Activated CD8-positive, alpha-beta T cell treated with anti-CD3 and anti-CD28 coated beads, Interleukin-2, amount 10 ng/mL, durations not matched to agents 7 days and 5 days (primary cell): ENCODE data around the gene TIGD3. TPM values are rescaled to one million over a fixed set of nuclear protein-coding genes. Genes with fewer than 3 reads are reported as not detected.

ENCODE experiments used
- ATAC-seq: fragments of 150-1000 bp; cut with Tn5 transposase; one replicate; pipeline ENCODE4 v1.10.0; 2021; ENCODE audit warnings: moderate library complexity
- CTCF ChIA-PET: fragments of 350-600 bp; sonication (Branson Sonifier 250); formaldehyde crosslinking; loops from one replicate; lab custom pipeline; 2021; ENCODE audit warnings: antibody characterized with exemption; lab: Charles Lee
- POLR2A ChIA-PET: fragments of 350-600 bp; sonication (Branson Sonifier 250); formaldehyde crosslinking; loops from one replicate; lab custom pipeline; 2021; ENCODE audit warnings: antibody characterized with exemption; lab: Charles Lee
- DNase-seq: peaks from one replicate; pipeline ENCODE4 v3.0.0-alpha.2; 2020
- H3K27ac Mint-ChIP-seq: one replicate; pipeline ENCODE4 v1.8.0; 2021; ENCODE audit warnings: mild to moderate bottlenecking, mixed read lengths
- H3K27me3 Mint-ChIP-seq: one replicate; pipeline ENCODE4 v1.8.0; 2021; ENCODE audit warnings: low read depth, mixed read lengths
- H3K36me3 Mint-ChIP-seq: one replicate; pipeline ENCODE4 v1.8.0; 2021; ENCODE audit warnings: low read depth, mixed read lengths
- H3K4me1 Mint-ChIP-seq: one replicate; pipeline ENCODE4 v1.8.0; 2021; ENCODE audit warnings: low read depth, mixed read lengths
- H3K4me3 Mint-ChIP-seq: one replicate; pipeline ENCODE4 v1.8.0; 2021; ENCODE audit warnings: mild to moderate bottlenecking, mixed read lengths
- H3K9me3 Mint-ChIP-seq: one replicate; pipeline ENCODE4 v1.8.0; 2022; ENCODE audit warnings: mixed read lengths; ENCODE audit not compliant: insufficient read depth
- total RNA-seq, 2 experiments: library from RNA; stranded (reverse); gene quantifications; one replicate each; pipeline ENCODE4 v1.2.3, GENCODE V29; 2021

The TIGD3 gene
- total RNA-seq, 2 experiments from 2014 or later: 1.1 to 1.4 TPM

DNA sequence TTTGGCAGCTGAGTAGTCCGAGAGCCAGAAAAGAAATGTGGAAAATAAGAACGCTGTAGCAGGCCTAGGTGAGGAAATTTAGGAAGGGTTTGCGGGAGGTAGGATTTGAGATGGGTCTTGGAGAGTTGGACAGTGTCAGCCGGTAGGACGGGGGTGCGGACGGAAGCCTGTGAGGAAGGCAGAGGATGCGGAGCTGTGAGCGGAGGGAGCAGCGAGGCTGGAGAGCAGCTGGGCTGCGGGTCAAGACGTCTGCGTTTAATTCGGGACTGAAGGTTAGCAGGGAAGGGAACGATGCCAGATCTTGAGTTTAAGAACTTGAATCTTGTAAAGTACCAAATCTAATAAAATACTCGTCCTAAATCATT, 669 bp upstream of the TIGD3 start:
- H3K27me3 Mint-ChIP-seq: peaks cover 5% of the 10 kb centered on the region
- CTCF ChIA-PET: interaction anchor here (1.0 to 2.3 kb wide), 3 partner anchors 24 to 128 kb away, joined by 3 to 7 read pairs (median 4); partner anchors contain the start of gene CDC42EP2
- ATAC-seq (no peak), DNase-seq (no peak)
- H3K4me3 Mint-ChIP-seq: peak overlapping the region; percentile 7
- no peaks in the 10 kb centered on the region for H3K9me3 Mint-ChIP-seq
- H3K36me3 Mint-ChIP-seq: peaks cover 26% of the 10 kb centered on the region
- POLR2A ChIA-PET: interaction anchor here (1.0 to 1.1 kb wide), 3 partner anchors 69 to 148 kb away, joined by 3 to 6 read pairs (median 4); partner anchors contain the start of gene NEAT1
- no peak overlapping the region for H3K27ac Mint-ChIP-seq
- peaks cover 24% of the 10 kb centered on the region for H3K4me1 Mint-ChIP-seq

GRCh38 chr11:65355013-65355775, 643 bp downstream of the TIGD3 start:
- Mint-ChIP-seq H3K4me3 (peak overlapping the region; percentile 77), H3K4me1 (peaks cover 24% of the 10 kb centered on the region)

DNA sequence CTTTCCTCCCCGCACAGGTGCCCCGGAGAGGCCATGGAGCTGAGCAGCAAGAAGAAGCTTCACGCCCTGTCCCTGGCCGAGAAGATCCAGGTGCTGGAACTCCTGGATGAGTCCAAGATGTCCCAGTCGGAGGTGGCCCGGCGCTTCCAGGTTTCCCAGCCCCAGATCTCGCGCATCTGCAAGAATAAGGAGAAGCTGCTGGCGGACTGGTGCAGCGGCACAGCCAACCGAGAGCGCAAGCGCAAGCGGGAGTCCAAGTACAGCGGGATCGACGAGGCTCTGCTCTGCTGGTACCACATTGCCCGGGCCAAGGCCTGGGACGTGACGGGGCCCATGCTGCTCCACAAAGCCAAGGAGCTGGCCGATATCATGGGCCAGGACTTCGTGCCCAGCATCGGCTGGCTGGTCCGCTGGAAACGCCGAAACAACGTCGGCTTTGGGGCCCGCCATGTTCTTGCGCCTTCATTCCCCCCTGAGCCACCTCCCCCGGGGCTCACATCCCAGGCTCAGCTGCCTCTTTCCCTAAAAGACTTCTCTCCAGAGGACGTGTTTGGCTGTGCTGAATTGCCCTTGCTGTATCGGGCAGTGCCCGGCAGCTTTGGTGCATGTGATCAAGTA, 1.3 kb downstream of the TIGD3 start:
- no peak for ATAC-seq
- Mint-ChIP-seq H3K36me3 (peaks cover 14% of the 10 kb centered on the region), H3K4me1 (peaks cover 24% of the 10 kb centered on the region), H3K9me3 (no peaks in the 10 kb centered on the region), H3K27me3 (peaks cover 5% of the 10 kb centered on the region), H3K4me3 (peak overlapping the region; percentile 77), H3K27ac (peak overlapping the region; percentile 72)
- POLR2A ChIA-PET: interaction anchor here (0.6 to 2.3 kb wide), 3 partner anchors 65 to 697 kb away, joined by 3 to 9 read pairs (median 4); no protein-coding TSS in a partner anchor
- DNase-seq: no peak
- CTCF ChIA-PET: interaction anchor here (0.7 to 1.6 kb wide), 4 partner anchors 8 to 26 kb away, joined by 3 to 6 read pairs (median 4); partner anchors contain the start of gene DPF2

More at GRCh38 chr11:65355013-65355775, 643 bp downstream of the TIGD3 start:
- Mint-ChIP-seq H3K27me3 (peaks cover 5% of the 10 kb centered on the region), H3K27ac (peak overlapping the region; percentile 72), H3K36me3 (peaks cover 18% of the 10 kb centered on the region), H3K9me3 (no peaks in the 10 kb centered on the region)
- CTCF ChIA-PET: interaction anchor here (0.7 to 1.6 kb wide), 2 partner anchors 8 to 25 kb away, joined by 3 to 6 read pairs; no protein-coding TSS in a partner anchor
- ATAC-seq: peak; percentile 31
- peak; percentile 72 for DNase-seq
- POLR2A ChIA-PET: interaction anchor here (1.2 to 2.3 kb wide), 2 partner anchors 66 to 145 kb away, joined by 4 to 9 read pairs; no protein-coding TSS in a partner anchor

GRCh38 chr11:65356394-65356972, 1.9 kb downstream of the TIGD3 start:
- H3K27ac Mint-ChIP-seq: no peak overlapping the region
- H3K27me3 Mint-ChIP-seq: peaks cover 5% of the 10 kb centered on the region
- peaks cover 24% of the 10 kb centered on the region for H3K4me1 Mint-ChIP-seq
- DNase-seq (no peak), ATAC-seq (no peak)
- H3K4me3 Mint-ChIP-seq: peak overlapping the region; percentile 48
- H3K36me3 Mint-ChIP-seq: peaks cover 12% of the 10 kb centered on the region
- ChIA-PET POLR2A (interaction anchor here (0.6 to 2.3 kb wide), 5 partner anchors 65 to 697 kb away, joined by 3 to 9 read pairs (median 4); partner anchors contain the start of gene SCYL1), CTCF (interaction anchor here (1.2 to 1.6 kb wide), 3 partner anchors 21 to 26 kb away, joined by 3 to 6 read pairs (median 4); partner anchors contain the start of gene DPF2)
- no peaks in the 10 kb centered on the region for H3K9me3 Mint-ChIP-seq

GRCh38 chr11:65357856-65358356, 3.4 kb downstream of the TIGD3 start:
- ChIA-PET CTCF (interaction anchor here (0.7 kb wide), 1 partner anchor 75 kb away, joined by 3 read pairs; no protein-coding TSS in a partner anchor), POLR2A (interaction anchor here (1.2 to 1.3 kb wide), 3 partner anchors 147 to 167 kb away, joined by 4 read pairs; partner anchors contain the start of gene SCYL1)
- no peaks in the 10 kb centered on the region for H3K9me3 Mint-ChIP-seq
- no peak for DNase-seq
- H3K4me3 Mint-ChIP-seq: no peak overlapping the region
- H3K27me3 Mint-ChIP-seq: peaks cover 5% of the 10 kb centered on the region
- peaks cover 2% of the 10 kb centered on the region for H3K36me3 Mint-ChIP-seq
- no peak overlapping the region for H3K27ac Mint-ChIP-seq
- ATAC-seq: no peak
- H3K4me1 Mint-ChIP-seq: peaks cover 28% of the 10 kb centered on the region

- H3K4me3 Mint-ChIP-seq: no peak overlapping the region
- ATAC-seq (no peak), DNase-seq (no peak)
- H3K4me1 Mint-ChIP-seq: peaks cover 10% of the 10 kb centered on the region
- CTCF ChIA-PET: interaction anchor here (1.2 to 2.6 kb wide), 3 partner anchors 54 to 148 kb away, joined by 3 to 9 read pairs (median 4); no protein-coding TSS in a partner anchor
- H3K9me3 Mint-ChIP-seq: no peaks in the 10 kb centered on the region
- no peaks in the 10 kb centered on the region for H3K36me3 Mint-ChIP-seq
- peaks cover 6% of the 10 kb centered on the region for H3K27me3 Mint-ChIP-seq
- H3K27ac Mint-ChIP-seq: peak overlapping the region; percentile 37
- POLR2A ChIA-PET: interaction anchor here (1.1 to 1.3 kb wide), 3 partner anchors 29 to 145 kb away, joined by 3 read pairs; partner anchors contain the start of genes DPF2 and MALAT1
These were observed 7.9 kb downstream of the TIGD3 start for GRCh38 chr11:65362320-65362931.

DNA sequence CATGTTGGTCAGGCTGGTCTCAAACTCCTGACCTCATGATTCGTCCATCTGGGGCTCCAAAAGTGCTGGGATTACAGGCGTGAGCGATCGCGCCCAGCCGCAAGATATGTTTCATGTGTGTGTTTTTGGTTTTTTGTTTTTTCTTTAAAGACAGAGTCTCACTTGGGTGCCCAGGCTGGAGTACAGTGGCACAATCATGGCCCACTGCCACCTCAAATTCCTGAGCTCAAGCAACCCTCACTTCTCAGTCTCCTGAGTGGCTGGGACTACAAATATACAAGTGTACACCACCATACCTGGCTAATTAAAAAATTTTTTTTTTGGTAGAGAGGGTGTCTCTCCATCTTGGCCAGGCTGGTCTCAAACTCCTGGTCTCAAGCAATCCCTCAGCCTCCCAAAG, 8.4 kb downstream of the TIGD3 start:
- Mint-ChIP-seq H3K27ac (no peak overlapping the region), H3K36me3 (no peaks in the 10 kb centered on the region), H3K27me3 (peaks cover 5% of the 10 kb centered on the region), H3K4me3 (no peak overlapping the region), H3K4me1 (peaks cover 9% of the 10 kb centered on the region), H3K9me3 (no peaks in the 10 kb centered on the region)
- no peak for DNase-seq
- ChIA-PET CTCF (interaction anchor here (1.1 to 1.2 kb wide), 2 partner anchors 7 to 106 kb away, joined by 3 read pairs; no protein-coding TSS in a partner anchor), POLR2A (interaction anchor here (1.0 to 1.3 kb wide), 4 partner anchors 30 to 144 kb away, joined by 3 read pairs; partner anchors contain the start of genes DPF2, MALAT1 and POLA2)
- ATAC-seq: no peak

DNA sequence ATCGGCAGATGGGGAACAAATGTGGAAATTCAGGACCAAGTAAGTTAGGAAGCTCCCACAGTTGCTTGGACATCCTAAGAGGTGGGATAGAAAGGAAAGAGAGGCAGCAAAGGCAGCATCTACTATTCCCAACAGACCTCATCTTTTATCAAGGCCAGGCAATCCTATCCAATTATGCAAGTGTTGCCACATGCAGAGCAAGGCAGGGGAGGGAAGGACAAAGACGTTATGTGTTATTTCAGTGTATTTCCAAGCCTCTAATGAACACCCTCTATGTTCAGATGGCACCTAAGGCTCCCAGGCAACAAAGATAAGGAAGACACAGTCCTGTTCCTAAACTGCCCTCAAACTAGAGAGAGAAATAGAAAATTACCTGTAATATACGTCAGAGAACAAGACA, 9.2 kb downstream of the TIGD3 start:
- DNase-seq: no peak
- no peak for ATAC-seq
- H3K9me3 Mint-ChIP-seq: no peaks in the 10 kb centered on the region
- POLR2A ChIA-PET: interaction anchor here (1.0 kb wide), 1 partner anchor 102 kb away, joined by 3 read pairs; the partner anchor contains the start of gene POLA2
- peaks cover 5% of the 10 kb centered on the region for H3K4me1 Mint-ChIP-seq
- no peak overlapping the region for H3K4me3 Mint-ChIP-seq
- no peaks in the 10 kb centered on the region for H3K36me3 Mint-ChIP-seq
- H3K27ac Mint-ChIP-seq: no peak overlapping the region
- CTCF ChIA-PET: interaction anchor here (1.1 to 1.2 kb wide), 2 partner anchors 8 to 105 kb away, joined by 3 read pairs; no protein-coding TSS in a partner anchor
- peaks cover 2% of the 10 kb centered on the region for H3K27me3 Mint-ChIP-seq

DNA sequence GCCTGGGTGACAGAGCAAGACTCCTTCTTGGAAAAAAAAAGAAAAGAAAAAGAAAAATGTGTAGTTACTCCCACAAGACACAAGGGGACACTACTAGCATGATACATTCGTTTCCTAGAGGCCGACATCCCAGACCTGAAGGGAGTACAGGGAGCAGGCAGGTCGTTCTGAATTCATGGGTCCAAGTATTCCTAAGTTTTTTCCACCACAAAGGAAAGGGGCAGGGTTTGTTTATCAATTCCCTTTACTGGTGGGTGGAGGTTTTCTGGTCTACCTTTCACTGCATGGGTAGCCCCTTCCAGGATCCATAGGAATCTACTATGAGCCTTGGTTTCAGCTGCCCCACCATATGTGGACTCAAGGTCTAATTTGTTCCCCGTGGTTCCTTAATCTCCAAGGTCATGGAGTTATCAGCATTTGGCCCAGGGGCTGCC, 11.8 kb downstream of the TIGD3 start:
- ATAC-seq: peak; percentile 77

GRCh38 chr11:65370659-65371049, 16.1 kb downstream of the TIGD3 start:
- ChIA-PET POLR2A (interaction anchor here (0.6 to 1.9 kb wide), 3 partner anchors 45 to 1183 kb away, joined by 3 to 7 read pairs (median 4); no protein-coding TSS in a partner anchor), CTCF (interaction anchor here (1.0 kb wide), 1 partner anchor 140 kb away, joined by 3 read pairs; no protein-coding TSS in a partner anchor)
- no peak for ATAC-seq
- Mint-ChIP-seq H3K27ac (no peak overlapping the region), H3K4me3 (no peak overlapping the region), H3K27me3 (peaks cover 2% of the 10 kb centered on the region), H3K36me3 (no peaks in the 10 kb centered on the region), H3K9me3 (no peaks in the 10 kb centered on the region), H3K4me1 (peaks cover 5% of the 10 kb centered on the region)
- no peak for DNase-seq

More for the DNA sequence above, 11.8 kb downstream of the TIGD3 start:
- Mint-ChIP-seq H3K4me3 (no peak overlapping the region), H3K4me1 (peaks cover 10% of the 10 kb centered on the region), H3K27ac (no peak overlapping the region), H3K9me3 (no peaks in the 10 kb centered on the region), H3K27me3 (peaks cover 2% of the 10 kb centered on the region), H3K36me3 (no peaks in the 10 kb centered on the region)
- ChIA-PET POLR2A (interaction anchor here (0.7 to 1.2 kb wide), 2 partner anchors 133 to 139 kb away, joined by 4 to 6 read pairs; partner anchors contain the start of gene MALAT1), CTCF (interaction anchor here (1.1 to 1.8 kb wide), 6 partner anchors 13 to 227 kb away, joined by 3 to 7 read pairs (median 4); partner anchors contain the start of gene FRMD8)
- peak; percentile 51 for DNase-seq
